HCT116 (cell line): ENCODE data around the gene HOXD9. TPM values are rescaled to one million over a fixed set of nuclear protein-coding genes. Genes with fewer than 3 reads are reported as not detected.

Experiments
- ATAC-seq: fragments of 200-7000 bp; cut with Tn5 transposase; 2 replicates; pipeline ENCODE4 v1.9.1; 2020; ENCODE audit warnings: mild to moderate bottlenecking, moderate library complexity
- BruUV-seq: library from RNA; stranded (reverse); fragments of 400-500 nt; replicated peaks from 2 replicates; lab custom pipeline; 2021; lab: Mats Ljungman, UMichigan
- CTCF ChIA-PET: fragments of 300-600 bp; sonication (Branson Sonifier 250); formaldehyde crosslinking; loops from one replicate; lab custom pipeline; 2021; ENCODE audit warnings: antibody characterized with exemption; lab: Charles Lee
- POLR2A ChIA-PET: fragments of 300-600, 350-600 bp; sonication (Branson Sonifier 250); formaldehyde crosslinking; loops from one replicate; lab custom pipeline; 2021; ENCODE audit warnings: antibody characterized with exemption; lab: Charles Lee
- RAD21 ChIA-PET, 2 experiments: fragments of 300-600 bp; sonication (Branson Sonifier 250); formaldehyde crosslinking; loops; one replicate each; lab custom pipeline; 2023; ENCODE audit warnings: low total read pairs in 2 of 2; ENCODE audit not compliant: uncharacterized antibody in 2 of 2, unreplicated experiment in 2 of 2, low non-redundant PET in 1 of 2; lab: Charles Lee
- DNase-seq: peaks from one replicate; pipeline ENCODE4 v3.0.0-alpha.2; 2010; ENCODE audit warnings: low read depth, low spot score
- H2AFZ ChIP-seq: fragments of 200-600 bp; shearing (Covaris generic), sonication (generic); 2 replicates; pipeline ENCODE4 v1.6.1; 2017; ENCODE audit warnings: low read depth, mixed run types, mixed read lengths, antibody characterized with exemption, low read length; ENCODE audit not compliant: poor library complexity, severe bottlenecking
- H3K27ac ChIP-seq: 2 replicates; pipeline ENCODE4 v1.5.1; 2012; ENCODE audit warnings: low read depth, low read length
- H3K27me3 ChIP-seq: fragments of 200-600 bp; sonication (generic); 2 replicates; pipeline ENCODE4 v1.6.1; 2016; ENCODE audit warnings: mixed run types, low read length, mixed read lengths; ENCODE audit not compliant: insufficient read depth
- H3K36me3 ChIP-seq, 2 experiments: fragments of 200-500 bp in 1 of 2; fragments of 200-600 bp in 1 of 2; sonication (Bioruptor generic) in 1 of 2; sonication (generic) in 1 of 2; 2 replicates each; pipeline versions ENCODE4 v1.5.1 to v1.6.1; 2014 to 2016; ENCODE audit warnings: low read length in 2 of 2, inconsistent platforms in 1 of 2, mixed read lengths in 1 of 2, mixed run types in 1 of 2; ENCODE audit not compliant: insufficient read depth in 2 of 2, control insufficient read depth in 1 of 2
- H3K4me1 ChIP-seq, 2 experiments: fragments of 200-600 bp in 1 of 2; sonication (generic) in 1 of 2; 2 replicates each; pipeline versions ENCODE4 v1.5.1 to v1.6.1; 2012 to 2017; ENCODE audit warnings: low read length in 2 of 2, inconsistent platforms in 1 of 2, mild to moderate bottlenecking in 1 of 2, mixed read lengths in 1 of 2, mixed run types in 1 of 2, moderate library complexity in 1 of 2; ENCODE audit not compliant: insufficient read depth in 2 of 2, control insufficient read depth in 1 of 2
- H3K4me2 ChIP-seq: fragments of 200-600 bp; sonication (generic); 2 replicates; pipeline ENCODE4 v1.6.1; 2017; ENCODE audit warnings: mixed run types, low read length, mixed read lengths
- H3K4me3 ChIP-seq, 2 experiments: fragments of 200-600 bp in 1 of 2; sonication (generic) in 1 of 2; replicated peaks in 1 of 2; 2 replicates each; pipeline ENCODE4 v1.5.1; 2011 to 2016; ENCODE audit warnings: low read length in 2 of 2, control low read depth in 1 of 2, low read depth in 1 of 2, mild to moderate bottlenecking in 1 of 2, mixed read lengths in 1 of 2, mixed run types in 1 of 2
- H3K79me2 ChIP-seq: fragments of 200-600 bp; sonication (generic); 2 replicates; pipeline ENCODE4 v1.6.1; 2017; ENCODE audit warnings: mild to moderate bottlenecking, mixed run types, low read length, moderate library complexity, mixed read lengths; ENCODE audit not compliant: insufficient read depth
- H3K9ac ChIP-seq: fragments of 200-600 bp; sonication (generic); 2 replicates; pipeline ENCODE4 v1.6.1; 2016; ENCODE audit warnings: low read length, mixed read lengths
- H3K9me2 ChIP-seq: fragments of 200-600 bp; sonication (generic), shearing (Covaris generic); 2 replicates; pipeline ENCODE4 v1.6.1; 2017; ENCODE audit warnings: mixed run types, mild to moderate bottlenecking, moderate library complexity; ENCODE audit not compliant: insufficient read depth
- H3K9me3 ChIP-seq, 2 experiments: fragments of 200-500 bp in 1 of 2; fragments of 200-600 bp in 1 of 2; sonication (Bioruptor generic) in 1 of 2; sonication (generic) in 1 of 2; 2 replicates each; pipeline ENCODE4 v1.6.1; 2014 to 2017; ENCODE audit warnings: low read length in 2 of 2, mixed read lengths in 2 of 2, inconsistent platforms in 1 of 2, low read depth in 1 of 2, mild to moderate bottlenecking in 1 of 2, mixed run types in 1 of 2, moderate library complexity in 1 of 2; ENCODE audit not compliant: control insufficient read depth in 1 of 2, insufficient read depth in 1 of 2
- H4K20me1 ChIP-seq: fragments of 200-600 bp; sonication (generic), shearing (Covaris generic); 2 replicates; pipeline ENCODE4 v1.6.1; 2017; ENCODE audit warnings: mixed run types, mild to moderate bottlenecking, moderate library complexity; ENCODE audit not compliant: insufficient read depth
- ATF3 ChIP-seq: IDR thresholded peaks from 2 replicates; pipeline ENCODE4 v1.6.1; 2012
- CBX3 ChIP-seq: IDR thresholded peaks from 2 replicates; pipeline ENCODE4 v1.6.1; 2012; ENCODE audit warnings: low read depth
- CEBPB ChIP-seq: IDR thresholded peaks from 2 replicates; pipeline ENCODE4 v1.6.1; 2012; ENCODE audit warnings: low read depth
- EGR1 ChIP-seq: IDR thresholded peaks from 2 replicates; pipeline ENCODE4 v1.6.1; 2012; ENCODE audit warnings: low read depth
- ELF1 ChIP-seq: IDR thresholded peaks from 2 replicates; pipeline ENCODE4 v1.6.1; 2012; ENCODE audit warnings: low read depth, borderline replicate concordance
- EZH2 ChIP-seq: fragments of 200-600 bp; sonication (generic); IDR thresholded peaks from 2 replicates; pipeline ENCODE4 v1.6.1; 2017; ENCODE audit warnings: antibody characterized with exemption, mixed run types
- EZH2phosphoT487 ChIP-seq: fragments of 200-600 bp; IDR thresholded peaks from 2 replicates; pipeline ENCODE4 v1.6.1; 2018; ENCODE audit warnings: antibody characterized with exemption, borderline replicate concordance
- FOSL1 ChIP-seq: IDR thresholded peaks from 2 replicates; pipeline ENCODE4 v1.6.1; 2012; ENCODE audit warnings: low read depth
- MAX ChIP-seq: IDR thresholded peaks from 2 replicates; pipeline ENCODE4 v1.6.1; 2012
- POLR2A ChIP-seq: IDR thresholded peaks from 2 replicates; pipeline ENCODE4 v1.7.0; 2011; ENCODE audit warnings: borderline replicate concordance; ENCODE audit not compliant: insufficient read depth, insufficient read length; ENCODE audit errors: extremely low read depth
- POLR2AphosphoS5 ChIP-seq: IDR thresholded peaks from 2 replicates; pipeline ENCODE4 v1.6.1; 2011; ENCODE audit warnings: mild to moderate bottlenecking, low read depth, low read length, moderate library complexity
- RAD21 ChIP-seq: IDR thresholded peaks from 2 replicates; pipeline ENCODE4 v1.6.1; 2012; ENCODE audit warnings: low read depth, mild to moderate bottlenecking
- REST ChIP-seq: IDR thresholded peaks from 2 replicates; pipeline ENCODE4 v1.6.1; 2012; ENCODE audit warnings: low read depth
- SIN3A ChIP-seq: IDR thresholded peaks from 2 replicates; pipeline ENCODE4 v1.6.1; 2012; ENCODE audit warnings: low read depth
- SRF ChIP-seq: IDR thresholded peaks from 2 replicates; pipeline ENCODE4 v1.6.1; 2012; ENCODE audit warnings: low read depth
- TCF7L2 ChIP-seq: IDR thresholded peaks from 2 replicates; pipeline ENCODE4 v1.7.0; 2011; ENCODE audit warnings: borderline replicate concordance, inconsistent platforms; ENCODE audit not compliant: insufficient read depth, insufficient read length; ENCODE audit errors: extremely low read depth
- YY1 ChIP-seq: IDR thresholded peaks from 2 replicates; pipeline ENCODE4 v1.6.1; 2011; ENCODE audit warnings: low read length, low read depth, moderate library complexity, mild to moderate bottlenecking; ENCODE audit not compliant: insufficient replicate concordance; ENCODE audit errors: extremely low read depth
- ZFX ChIP-seq: fragments of 450-650 bp; IDR thresholded peaks from 2 replicates; pipeline ENCODE4 v1.6.1; 2017
- ZNF274 ChIP-seq: fragments of 200-500 bp; sonication (Bioruptor generic); IDR thresholded peaks from 2 replicates; pipeline ENCODE4 v1.6.1; 2014; ENCODE audit warnings: mild to moderate bottlenecking, low read depth, low read length, inconsistent platforms
- intact Hi-C: fragments of 100-400 bp; cut with micrococcal nuclease; formaldehyde crosslinking; loops from 2 replicates; pipeline ENCODE4 v1.10.0; 2022
- total RNA-seq: library from RNA; stranded (reverse); gene quantifications from one replicate; pipeline ENCODE4 v1.2.1, GENCODE V29; 2021; ENCODE audit not compliant: unreplicated experiment

The HOXD9 gene
- total RNA-seq, 1 experiment from 2014 or later, result not detected

- Histone ChIP-seq H3K27ac (no peak overlapping the region), H3K79me2 (no peaks in the 10 kb centered on the region), H4K20me1 (no peaks in the 10 kb centered on the region), H3K4me1 (peaks cover 5 to 18% of the 10 kb centered on the region in 2 experiments; a peak in 3 of 4 replicates), H3K36me3 (no peaks in the 10 kb centered on the region), H3K4me3 (no peak overlapping the region), H3K27me3 (no peaks in the 10 kb centered on the region), H3K9me3 (no peaks in the 10 kb centered on the region), H3K9me2 (no peaks in the 10 kb centered on the region), H3K9ac (no peak overlapping the region), H2AFZ (no peak overlapping the region), H3K4me2 (no peak overlapping the region)
- ChIA-PET RAD21 (no interaction called here), POLR2A (no interaction called here), CTCF (no interaction called here)
- TF ChIP-seq RAD21, result no peak
- TF ChIP-seq FOSL1, result no peak
- no peak for TF ChIP-seq POLR2AphosphoS5
- TF ChIP-seq CEBPB, result no peak
- no peak for TF ChIP-seq EZH2
- TF ChIP-seq ZFX, result no peak
- TF ChIP-seq REST, result no peak
- TF ChIP-seq EZH2phosphoT487, result no peak
- TF ChIP-seq EGR1, result no peak
- no peak for TF ChIP-seq TCF7L2
- TF ChIP-seq ZNF274, result no peak
- no peak for TF ChIP-seq SRF
- no peak for TF ChIP-seq ATF3
- TF ChIP-seq SIN3A, result no peak
- no peak for TF ChIP-seq ELF1
- no peak for TF ChIP-seq POLR2A
- TF ChIP-seq MAX, result no peak
- TF ChIP-seq YY1, result no peak
- TF ChIP-seq CBX3, result no peak
- ATAC-seq (no peak), DNase-seq (no peak)
- BruUV-seq, result no TSS peak
- intact Hi-C loops, result no loop called here
Measured at GRCh38 chr2:176093145-176093897, 29.2 kb upstream of the HOXD9 start.
